ENCODE measurements around the gene UAP1L1.

Gene UAP1L1

DNA sequence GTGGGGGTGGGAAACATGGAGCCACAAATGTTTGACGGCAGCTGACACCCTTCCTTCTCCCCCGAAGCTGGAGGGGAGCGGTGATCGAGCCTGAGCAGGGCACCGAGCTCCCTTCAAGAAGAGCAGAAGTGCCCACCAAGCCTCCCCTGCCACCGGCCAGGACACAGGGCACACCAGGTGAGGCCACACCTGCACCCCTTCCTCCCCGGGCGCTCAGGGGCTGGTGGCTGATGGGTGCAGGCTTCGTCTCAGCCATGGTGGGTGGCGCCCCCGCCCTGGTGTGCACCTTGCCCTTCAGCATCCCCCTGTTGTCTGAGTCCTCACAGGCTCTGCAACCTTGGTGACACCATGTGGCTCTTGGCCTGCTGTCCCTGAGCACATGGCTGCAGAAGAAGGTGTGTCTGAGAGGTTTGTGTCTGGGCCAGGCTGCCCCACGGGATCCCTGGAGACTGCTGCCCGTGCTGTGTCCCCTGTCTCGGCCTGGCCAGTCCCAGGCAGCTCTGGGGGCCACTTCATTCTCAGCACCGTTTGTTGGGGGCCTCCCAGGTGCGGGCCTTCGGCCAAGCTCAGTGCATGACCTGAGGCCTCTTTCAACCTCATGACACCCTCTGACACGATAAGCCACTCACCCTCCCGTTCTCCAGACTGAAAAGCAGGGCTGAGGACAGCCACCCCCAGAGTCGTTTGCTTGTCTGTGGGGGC lies 20.6 kb downstream of the UAP1L1 start:
- no peak overlapping the region for H3K9ac ChIP-seq (ENCODE audit: low read depth, low read length)
- H3K4me1 ChIP-seq (ENCODE audit: insufficient read depth, low read length), result no peaks in the 10 kb centered on the region
- no peak overlapping the region for H3K27ac ChIP-seq (ENCODE audit: low read length)
- no peak overlapping the region for H3K4me3 ChIP-seq (ENCODE audit: low read length)
- peaks cover 18% of the 10 kb centered on the region; the same call in 1 of the 2 replicates for H3K9me3 ChIP-seq (ENCODE audit: insufficient read depth, low read depth, low read length)
- H3K36me3 ChIP-seq (ENCODE audit: insufficient read depth, low read depth, low read length), result peaks cover 52% of the 10 kb centered on the region
- H3K27me3 ChIP-seq (ENCODE audit: insufficient read depth, low read length), result no peaks in the 10 kb centered on the region

DNA sequence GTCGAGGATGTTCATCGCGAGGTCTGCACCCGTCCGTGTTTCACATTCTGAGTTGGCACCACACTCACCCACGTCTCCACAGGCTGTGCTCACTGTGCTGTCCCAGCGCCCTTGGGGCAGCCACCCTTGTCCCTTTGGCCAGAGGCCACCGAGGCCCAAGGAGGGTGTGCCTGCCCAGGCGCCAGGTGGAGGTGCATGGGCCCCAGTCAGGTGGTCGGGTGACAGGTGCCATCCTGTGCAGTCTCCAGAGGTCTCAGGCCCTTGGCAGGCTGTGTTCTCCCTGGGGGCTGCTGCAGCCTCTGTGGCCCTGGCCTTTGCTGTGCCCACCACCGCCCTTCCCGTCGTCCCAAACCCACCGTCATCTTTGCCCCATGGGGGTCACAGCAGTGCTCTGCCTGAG lies 21.9 kb downstream of the UAP1L1 start:
- Histone ChIP-seq H3K4me1 (ENCODE audit: insufficient read depth, low read length) (no peaks in the 10 kb centered on the region), H3K27ac (ENCODE audit: low read length) (no peak overlapping the region), H3K9ac (ENCODE audit: low read depth, low read length) (no peak overlapping the region), H3K36me3 (ENCODE audit: insufficient read depth, low read depth, low read length) (peaks cover 64% of the 10 kb centered on the region), H3K4me3 (ENCODE audit: low read length) (no peak overlapping the region), H3K9me3 (ENCODE audit: insufficient read depth, low read depth, low read length) (peaks cover 27% of the 10 kb centered on the region; the same call in 1 of the 2 replicates), H3K27me3 (ENCODE audit: insufficient read depth, low read length) (no peaks in the 10 kb centered on the region)

DNA sequence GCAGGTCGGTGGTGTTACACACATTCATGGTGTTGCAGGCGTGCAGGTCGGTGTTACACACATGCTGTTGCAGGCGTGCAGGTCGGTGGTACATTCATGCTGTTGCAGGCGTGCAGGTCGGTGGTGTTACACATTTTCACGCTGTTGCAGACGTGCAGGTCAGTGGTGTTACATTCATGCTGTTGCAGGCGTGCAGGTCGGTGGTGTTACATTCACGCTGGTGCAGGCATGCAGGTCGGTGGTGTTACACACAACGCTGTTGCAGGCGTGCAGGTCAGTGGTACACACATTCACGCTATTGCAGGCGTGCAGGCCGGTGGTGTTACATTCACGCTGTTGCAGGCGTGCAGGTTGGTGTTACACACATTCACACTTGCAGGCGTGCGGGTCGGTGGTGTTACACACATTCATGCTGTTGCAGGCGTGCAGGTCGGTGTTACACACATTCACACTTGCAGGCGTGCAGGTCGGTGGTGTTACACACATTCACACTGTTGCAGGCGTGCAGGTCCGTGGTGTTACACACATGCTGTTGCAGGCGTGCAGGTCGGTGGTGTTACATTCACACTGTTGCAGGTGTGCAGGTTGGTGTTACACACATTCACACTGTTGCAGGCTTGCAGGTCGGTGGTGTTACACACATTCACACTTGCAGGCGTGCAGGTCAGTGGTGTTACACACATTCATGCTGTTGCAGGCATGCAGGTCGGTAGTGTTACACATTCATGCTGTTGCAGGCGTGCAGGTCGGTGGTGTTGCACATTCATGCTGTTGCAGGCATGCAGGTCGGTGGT lies 26.1 kb downstream of the UAP1L1 start:
- H3K4me3 ChIP-seq (ENCODE audit: low read length), result no peak overlapping the region
- H3K27me3 ChIP-seq (ENCODE audit: insufficient read depth, low read length), result no peaks in the 10 kb centered on the region
- H3K9me3 ChIP-seq (ENCODE audit: insufficient read depth, low read depth, low read length), result peaks cover 27% of the 10 kb centered on the region; the same call in 1 of the 2 replicates
- no peak overlapping the region for H3K27ac ChIP-seq (ENCODE audit: low read length)
- H3K4me1 ChIP-seq (ENCODE audit: insufficient read depth, low read length), result no peaks in the 10 kb centered on the region
- H3K36me3 ChIP-seq (ENCODE audit: insufficient read depth, low read depth, low read length), result peaks cover 61% of the 10 kb centered on the region
- H3K9ac ChIP-seq (ENCODE audit: low read depth, low read length), result no peak overlapping the region

DNA sequence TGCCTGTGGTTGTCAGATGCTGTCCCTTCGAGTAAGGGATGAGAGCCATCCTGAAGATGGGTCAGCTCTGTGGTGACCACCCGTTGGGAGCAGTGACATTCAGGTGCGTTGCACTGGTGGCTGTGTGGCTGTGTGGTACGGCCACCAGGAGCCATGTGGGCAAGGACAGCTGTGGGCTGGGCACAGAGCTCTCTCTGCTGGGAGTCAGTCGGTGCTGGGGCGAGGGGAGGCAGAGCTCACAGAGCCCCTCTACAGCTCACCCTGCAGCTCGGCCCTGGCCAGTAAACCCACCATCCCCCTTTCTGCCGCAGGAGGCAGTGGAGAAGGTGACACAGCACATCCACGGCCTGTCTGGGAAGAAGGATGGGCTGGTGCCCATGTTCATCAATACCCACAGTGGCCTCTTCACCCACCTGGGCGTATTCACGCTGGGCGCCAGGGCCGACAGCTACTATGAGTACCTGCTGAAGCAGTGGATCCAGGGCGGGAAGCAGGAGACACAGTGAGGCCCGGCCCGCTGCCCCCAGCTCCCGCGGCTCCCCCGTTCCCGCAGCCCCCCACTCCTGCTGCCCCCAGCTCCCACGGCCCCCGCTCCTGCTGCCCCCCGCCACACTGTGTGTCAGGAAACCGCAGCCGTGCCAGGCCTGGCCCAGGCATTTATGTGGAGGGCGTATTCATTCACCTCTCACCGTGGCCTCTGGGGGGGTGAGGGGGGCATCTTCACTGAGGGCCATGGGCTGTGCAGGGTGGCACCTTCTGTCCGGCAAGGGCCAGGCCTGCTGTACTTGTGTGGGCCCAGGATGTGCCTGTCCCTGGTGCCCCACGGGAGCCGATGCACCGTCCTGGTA lies 28.7 kb downstream of the UAP1L1 start:
- Histone ChIP-seq H3K4me3 (ENCODE audit: low read length) (no peak overlapping the region), H3K27me3 (ENCODE audit: insufficient read depth, low read length) (no peaks in the 10 kb centered on the region), H3K9ac (ENCODE audit: low read depth, low read length) (no peak overlapping the region), H3K27ac (ENCODE audit: low read length) (no peak overlapping the region), H3K36me3 (ENCODE audit: insufficient read depth, low read depth, low read length) (peaks cover 43% of the 10 kb centered on the region), H3K9me3 (ENCODE audit: insufficient read depth, low read depth, low read length) (peaks cover 27% of the 10 kb centered on the region; the same call in 1 of the 2 replicates), H3K4me1 (ENCODE audit: insufficient read depth, low read length) (no peaks in the 10 kb centered on the region)

DNA sequence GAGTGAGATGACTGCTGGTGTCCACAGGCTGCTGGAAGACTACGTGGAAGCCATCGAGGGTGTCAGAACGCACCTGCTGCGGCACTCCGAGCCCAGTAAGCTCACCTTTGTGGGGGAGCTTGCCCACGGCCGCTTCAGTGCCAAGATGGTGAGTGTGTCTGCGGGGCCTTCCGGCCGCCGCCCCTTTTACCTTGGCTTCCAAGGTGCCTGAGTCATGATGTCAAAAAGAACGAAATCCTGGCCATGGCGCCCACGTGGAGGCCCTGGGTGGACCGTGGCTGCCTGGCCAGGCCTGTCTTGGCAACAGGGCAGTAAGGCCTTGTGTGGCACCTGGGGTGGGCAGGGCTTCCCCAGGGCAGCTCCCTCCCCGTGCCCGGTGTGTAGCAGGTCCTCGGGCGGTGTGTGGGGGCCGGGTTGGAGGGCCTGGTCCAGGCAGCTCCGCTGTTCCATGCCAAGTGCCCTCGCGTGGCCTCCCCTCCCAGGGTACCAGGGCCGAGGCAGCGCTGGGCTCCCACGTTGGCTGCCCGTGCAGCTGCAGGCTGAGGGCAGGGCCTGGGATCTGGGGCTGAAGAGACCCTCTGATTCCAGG lies 29.4 kb downstream of the UAP1L1 start:
- Histone ChIP-seq H3K4me1 (ENCODE audit: insufficient read depth, low read length) (no peaks in the 10 kb centered on the region), H3K27me3 (ENCODE audit: insufficient read depth, low read length) (no peaks in the 10 kb centered on the region), H3K9ac (ENCODE audit: low read depth, low read length) (no peak overlapping the region), H3K27ac (ENCODE audit: low read length) (no peak overlapping the region), H3K9me3 (ENCODE audit: insufficient read depth, low read depth, low read length) (peaks cover 21% of the 10 kb centered on the region; the same call in 1 of the 2 replicates), H3K4me3 (ENCODE audit: low read length) (no peak overlapping the region), H3K36me3 (ENCODE audit: insufficient read depth, low read depth, low read length) (peaks cover 35% of the 10 kb centered on the region)

DNA sequence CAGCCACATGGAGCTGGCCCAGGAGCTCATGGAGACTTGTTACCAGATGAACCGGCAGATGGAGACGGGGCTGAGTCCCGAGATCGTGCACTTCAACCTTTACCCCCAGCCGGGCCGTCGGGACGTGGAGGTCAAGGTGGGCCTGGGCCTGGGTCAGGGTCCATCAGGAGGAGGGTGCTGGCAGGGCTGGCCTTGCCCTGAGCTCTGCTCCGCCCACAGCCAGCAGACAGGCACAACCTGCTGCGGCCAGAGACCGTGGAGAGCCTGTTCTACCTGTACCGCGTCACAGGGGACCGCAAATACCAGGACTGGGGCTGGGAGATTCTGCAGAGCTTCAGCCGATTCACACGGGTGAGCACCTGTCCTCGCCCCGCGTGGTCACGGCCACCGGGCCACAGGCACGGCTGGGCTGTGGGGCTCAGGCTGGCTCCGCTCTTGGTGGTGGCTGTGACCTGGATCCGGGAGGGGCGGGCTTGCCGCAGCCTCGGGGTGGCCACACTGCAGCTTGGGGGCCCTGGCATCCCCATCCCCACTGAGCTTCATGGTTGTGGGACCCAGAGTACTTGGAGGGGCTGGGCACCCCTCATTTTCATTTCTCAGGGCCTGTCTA lies 30.1 kb downstream of the UAP1L1 start:
- Histone ChIP-seq H3K27ac (ENCODE audit: low read length) (no peak overlapping the region), H3K9ac (ENCODE audit: low read depth, low read length) (no peak overlapping the region), H3K9me3 (ENCODE audit: insufficient read depth, low read depth, low read length) (peaks cover 14% of the 10 kb centered on the region; the same call in 1 of the 2 replicates), H3K36me3 (ENCODE audit: insufficient read depth, low read depth, low read length) (peaks cover 29% of the 10 kb centered on the region), H3K4me3 (ENCODE audit: low read length) (no peak overlapping the region), H3K4me1 (ENCODE audit: insufficient read depth, low read length) (no peaks in the 10 kb centered on the region), H3K27me3 (ENCODE audit: insufficient read depth, low read length) (no peaks in the 10 kb centered on the region)

DNA sequence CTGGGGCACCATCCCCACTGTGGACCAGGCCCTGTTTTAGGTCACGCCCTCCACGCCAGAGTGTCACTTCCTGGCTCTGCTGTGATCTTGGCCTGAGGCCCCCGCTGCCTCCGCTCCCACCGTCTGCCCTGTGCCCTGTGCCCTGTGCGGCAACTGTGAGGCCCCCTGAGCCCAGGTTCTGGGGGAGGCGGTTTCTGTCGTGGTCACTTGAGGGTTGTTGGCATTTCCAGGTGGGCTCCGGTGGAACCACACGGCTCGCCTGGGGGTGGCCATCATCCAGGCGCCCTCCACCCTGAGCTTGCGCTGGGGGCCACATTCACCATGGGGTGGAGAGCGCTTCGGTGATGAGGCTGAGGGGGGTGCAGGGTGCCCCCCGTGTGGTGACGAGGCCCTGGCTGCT lies 30.7 kb downstream of the UAP1L1 start:
- Histone ChIP-seq H3K27me3 (ENCODE audit: insufficient read depth, low read length) (peaks cover 5% of the 10 kb centered on the region), H3K9me3 (ENCODE audit: insufficient read depth, low read depth, low read length) (peaks cover 9% of the 10 kb centered on the region; the same call in 1 of the 2 replicates), H3K9ac (ENCODE audit: low read depth, low read length) (no peak overlapping the region), H3K36me3 (ENCODE audit: insufficient read depth, low read depth, low read length) (peaks cover 23% of the 10 kb centered on the region), H3K4me1 (ENCODE audit: insufficient read depth, low read length) (no peaks in the 10 kb centered on the region), H3K27ac (ENCODE audit: low read length) (no peak overlapping the region), H3K4me3 (ENCODE audit: low read length) (no peak overlapping the region)

DNA sequence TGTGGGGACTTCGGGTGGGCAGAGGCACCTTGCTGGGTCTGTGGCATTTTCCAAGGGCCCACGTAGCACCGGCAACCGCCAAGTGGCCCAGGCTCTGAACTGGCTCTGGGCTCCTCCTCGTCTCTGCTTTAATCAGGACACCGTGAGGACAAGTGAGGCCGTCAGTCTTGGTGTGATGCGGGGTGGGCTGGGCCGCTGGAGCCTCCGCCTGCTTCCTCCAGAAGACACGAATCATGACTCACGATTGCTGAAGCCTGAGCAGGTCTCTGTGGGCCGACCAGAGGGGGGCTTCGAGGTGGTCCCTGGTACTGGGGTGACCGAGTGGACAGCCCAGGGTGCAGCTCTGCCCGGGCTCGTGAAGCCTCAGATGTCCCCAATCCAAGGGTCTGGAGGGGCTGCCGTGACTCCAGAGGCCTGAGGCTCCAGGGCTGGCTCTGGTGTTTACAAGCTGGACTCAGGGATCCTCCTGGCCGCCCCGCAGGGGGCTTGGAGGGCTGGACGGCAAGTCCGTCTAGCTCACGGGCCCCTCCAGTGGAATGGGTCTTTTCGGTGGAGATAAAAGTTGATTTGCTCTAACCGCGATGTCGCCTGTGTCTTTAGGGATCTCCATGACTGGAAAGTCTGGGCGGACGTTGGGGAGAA lies 31.4 kb downstream of the UAP1L1 start:
- H3K9ac ChIP-seq (ENCODE audit: low read depth, low read length), result no peak overlapping the region
- H3K4me1 ChIP-seq (ENCODE audit: insufficient read depth, low read length), result no peaks in the 10 kb centered on the region
- H3K4me3 ChIP-seq (ENCODE audit: low read length), result no peak overlapping the region
- H3K9me3 ChIP-seq (ENCODE audit: insufficient read depth, low read depth, low read length), result peaks cover 1% of the 10 kb centered on the region; the same call in 1 of the 2 replicates
- H3K27ac ChIP-seq (ENCODE audit: low read length), result no peak overlapping the region
- H3K27me3 ChIP-seq (ENCODE audit: insufficient read depth, low read length), result peaks cover 13% of the 10 kb centered on the region
- H3K36me3 ChIP-seq (ENCODE audit: insufficient read depth, low read depth, low read length), result peaks cover 16% of the 10 kb centered on the region

DNA sequence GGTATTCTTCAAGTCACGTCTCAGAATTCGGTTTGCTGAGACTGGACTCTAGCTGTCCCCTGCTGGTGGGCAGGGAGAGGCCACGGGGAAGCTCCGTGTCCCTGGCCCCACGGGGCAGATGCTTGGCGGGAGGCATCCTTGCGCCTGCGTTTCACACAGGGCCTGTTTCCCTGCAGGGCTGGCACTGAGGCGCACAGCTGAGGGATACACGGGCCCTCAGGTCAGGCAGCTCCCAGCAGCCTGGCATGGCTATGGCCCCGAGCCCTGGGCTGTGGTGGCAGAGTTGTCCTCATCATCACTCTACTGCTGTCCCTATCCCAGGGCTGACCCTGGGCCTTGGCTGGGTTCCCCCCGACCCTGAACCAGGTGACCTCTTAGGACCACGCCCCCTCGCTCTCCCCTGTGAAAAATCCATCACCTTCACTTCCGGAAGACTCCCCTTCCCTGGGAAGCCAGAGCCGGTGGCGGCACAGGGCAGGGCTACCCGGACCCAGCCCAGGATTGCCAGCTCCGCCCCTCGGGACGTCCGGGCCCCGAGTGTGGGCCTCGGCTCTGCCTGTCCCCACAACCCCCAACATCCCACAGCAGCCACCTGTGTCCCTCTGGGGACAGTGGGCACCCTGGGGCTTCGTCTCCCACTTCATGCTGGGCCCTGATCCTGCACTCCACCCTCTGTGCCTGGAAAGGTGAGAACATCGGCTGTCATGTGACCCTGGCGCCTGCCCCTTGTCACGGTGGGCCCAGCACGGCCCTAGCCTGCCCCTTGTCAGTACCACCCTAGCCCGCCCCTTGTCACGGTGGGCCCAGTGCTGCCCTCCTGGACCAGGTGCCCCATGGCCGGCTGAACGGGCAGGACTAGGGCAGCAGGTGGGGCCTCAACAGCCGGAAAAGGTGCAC lies 32.2 kb downstream of the UAP1L1 start:
- Histone ChIP-seq H3K36me3 (ENCODE audit: insufficient read depth, low read depth, low read length) (peaks cover 12% of the 10 kb centered on the region; the same call in 1 of the 2 replicates), H3K27me3 (ENCODE audit: insufficient read depth, low read length) (peaks cover 19% of the 10 kb centered on the region), H3K9me3 (ENCODE audit: insufficient read depth, low read depth, low read length) (no peaks in the 10 kb centered on the region), H3K4me1 (ENCODE audit: insufficient read depth, low read length) (no peaks in the 10 kb centered on the region), H3K4me3 (ENCODE audit: low read length) (no peak overlapping the region), H3K9ac (ENCODE audit: low read depth, low read length) (no peak overlapping the region), H3K27ac (ENCODE audit: low read length) (no peak overlapping the region)

Data from iPS-20b (cell line).